GM19397 (cell line): ENCODE data around the gene CBX8.
"Not testable (repeated sequence)": the region's sequence is repeated elsewhere in the genome, so short reads cannot be mapped to it uniquely, and the experiment has no call there.

Experiments
- ATAC-seq: cut with Tn5 transposase; IDR thresholded peaks from one replicate; pipeline ENCODE4 v1.9.1; 2021; ENCODE audit warnings: mild to moderate bottlenecking, moderate library complexity; ENCODE audit not compliant: unreplicated experiment

CBX8 gene

GRCh38 chr17:79781736-79782575, 14.9 kb downstream of the CBX8 start:
- ATAC-seq = no peak

DNA sequence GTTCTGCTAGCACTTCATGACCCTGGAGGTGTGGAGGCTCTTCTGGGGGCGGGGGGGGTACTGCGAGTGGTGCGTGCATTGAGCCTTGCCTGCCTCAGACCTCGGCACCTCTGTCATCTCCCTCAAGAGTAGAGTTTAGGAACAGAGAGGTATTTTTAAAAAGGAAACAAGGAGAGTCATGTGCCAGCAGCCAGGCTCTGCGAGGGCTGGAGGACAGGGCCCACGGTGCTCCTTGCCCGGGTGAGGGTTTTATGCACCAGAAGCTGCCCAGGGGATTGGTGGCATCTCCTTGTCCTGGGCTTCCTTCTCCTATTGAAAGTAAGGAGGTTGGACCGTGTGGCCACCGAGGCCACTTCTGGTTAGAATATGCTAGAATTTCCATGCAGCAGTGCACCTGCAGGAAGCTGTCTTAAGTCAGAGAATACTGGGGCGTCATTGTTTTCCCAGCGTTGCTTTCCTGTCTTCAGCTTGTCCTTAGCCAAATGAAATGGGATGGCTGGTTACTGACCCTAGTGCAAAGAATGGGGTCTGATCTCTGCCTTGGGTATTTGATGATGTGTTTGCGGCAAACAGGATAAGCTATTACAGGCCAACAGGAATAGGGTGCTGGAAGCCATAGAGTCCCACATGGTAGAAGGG, 15.7 kb downstream of the CBX8 start:
- no peak for ATAC-seq

GRCh38 chr17:79779661-79780365, 17.1 kb downstream of the CBX8 start:
- no peak for ATAC-seq

GRCh38 chr17:79779084-79779529, 17.8 kb downstream of the CBX8 start:
- ATAC-seq = no peak

- peak; percentile 16 for ATAC-seq
These were observed 18.3 kb downstream of the CBX8 start for GRCh38 chr17:79778504-79779083.

DNA sequence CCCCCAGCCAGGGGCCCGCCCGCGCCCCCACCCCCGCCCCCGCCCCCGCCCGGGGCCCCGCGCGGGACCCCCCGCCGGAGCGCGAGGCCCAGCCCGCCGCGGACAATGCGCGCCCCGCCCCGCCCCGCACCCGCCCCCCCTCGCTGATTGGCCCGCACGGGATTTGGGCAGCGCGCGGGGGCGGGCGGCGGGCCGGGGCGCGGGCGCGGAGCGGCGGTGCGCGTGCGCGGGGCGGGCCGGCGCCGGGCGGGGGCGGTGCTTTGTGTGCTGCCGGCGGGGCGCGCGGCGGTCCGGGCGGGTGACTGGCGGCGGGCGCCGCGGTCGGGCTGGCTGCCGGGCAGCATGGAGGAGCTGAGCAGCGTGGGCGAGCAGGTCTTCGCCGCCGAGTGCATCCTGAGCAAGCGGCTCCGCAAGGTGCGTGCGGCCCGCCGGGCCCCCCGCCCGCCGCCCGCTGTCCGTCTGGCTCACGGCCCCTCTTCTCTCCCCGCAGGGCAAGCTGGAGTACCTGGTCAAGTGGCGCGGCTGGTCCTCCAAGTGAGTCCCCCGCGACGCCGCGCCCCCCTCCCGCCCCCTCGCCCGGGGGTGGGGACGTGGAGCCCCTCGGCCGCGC, 18.9 kb downstream of the CBX8 start, which contains the start of gene CBX2:
TSS of gene CBX2 (plus strand) at position 255 of the 610 bp plus-strand sequence. CDS start at position 343, 88 bp downstream.
- peak; percentile 78 for ATAC-seq

- peak; percentile 14 for ATAC-seq
These were observed 19.6 kb downstream of the CBX8 start for GRCh38 chr17:79777120-79777893.

- no peak for ATAC-seq
These were observed 20.3 kb downstream of the CBX8 start for GRCh38 chr17:79776376-79777119.

DNA sequence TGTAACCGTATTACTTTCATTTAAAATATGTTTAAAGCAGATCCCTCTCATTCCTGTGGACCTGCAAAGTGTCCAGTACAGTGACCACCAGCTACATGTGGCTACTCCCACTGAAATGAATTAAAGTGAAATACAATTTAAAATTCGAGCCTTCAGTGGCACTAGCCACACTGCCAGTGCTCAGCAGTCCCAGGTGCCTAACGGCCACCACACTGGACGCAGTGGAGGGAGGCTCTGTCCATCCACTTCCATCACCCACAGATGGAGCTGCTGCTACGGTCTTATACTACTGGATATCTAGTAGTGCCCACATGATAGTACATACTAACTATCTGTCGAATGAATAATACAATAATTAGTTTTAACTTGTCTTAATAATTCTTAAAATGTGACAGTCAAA, 21.2 kb downstream of the CBX8 start:
- ATAC-seq = no peak

- no peak for ATAC-seq
These were observed 22.3 kb downstream of the CBX8 start for GRCh38 chr17:79774561-79774975.

GRCh38 chr17:79772726-79773125, 24.2 kb downstream of the CBX8 start:
- not testable (repeated sequence) for ATAC-seq

GRCh38 chr17:79771276-79771675, 25.6 kb downstream of the CBX8 start:
- ATAC-seq = no peak

DNA sequence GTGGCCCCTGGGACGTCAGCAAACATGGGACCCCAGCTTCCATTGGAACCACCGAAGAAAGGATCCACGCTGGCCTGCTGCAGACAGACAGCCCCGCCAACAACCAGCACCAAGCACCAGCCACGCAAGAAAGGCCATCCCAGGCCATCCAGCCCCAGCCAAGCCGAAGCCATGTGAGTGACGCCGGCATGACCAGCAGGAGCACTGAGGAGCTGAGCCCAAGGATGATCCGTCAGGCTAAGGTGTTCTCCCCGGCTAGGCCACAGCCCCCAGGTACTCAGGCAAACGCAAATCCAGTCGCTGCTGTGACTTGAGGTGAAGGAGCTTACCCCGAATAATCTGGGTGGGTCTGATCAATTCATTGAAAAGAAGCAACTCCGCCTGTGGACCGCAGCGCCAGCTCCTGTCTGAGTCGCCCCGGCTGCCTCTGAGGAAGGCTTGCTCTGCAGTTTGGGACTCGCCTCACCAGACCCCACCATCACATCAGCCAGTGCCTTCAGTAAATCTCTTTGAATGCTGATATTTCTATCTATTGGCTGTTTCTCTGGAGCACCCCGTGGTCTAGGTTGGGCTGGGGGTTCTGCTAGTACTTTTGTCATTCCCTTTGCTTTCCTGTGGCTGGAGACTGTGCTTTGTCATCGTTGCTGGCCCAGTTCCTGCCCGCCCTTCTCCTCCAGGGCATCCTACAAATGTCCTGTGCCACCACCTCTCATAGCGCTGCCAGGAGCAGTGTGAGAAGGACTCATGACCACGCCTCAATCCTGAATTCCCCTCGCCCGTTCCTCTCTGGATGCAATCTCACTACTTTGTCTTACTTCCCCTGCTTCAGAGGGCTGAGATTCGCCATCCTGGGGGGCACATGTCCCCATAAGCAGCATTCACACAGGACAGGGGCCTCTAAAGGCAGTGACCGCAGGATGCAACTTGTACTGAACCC, 27.0 kb downstream of the CBX8 start:
- ATAC-seq = no peak

- ATAC-seq = no peak
These were observed 31.2 kb downstream of the CBX8 start for GRCh38 chr17:79765708-79766107.

GRCh38 chr17:79761894-79762589, 34.8 kb downstream of the CBX8 start:
- no peak for ATAC-seq

DNA sequence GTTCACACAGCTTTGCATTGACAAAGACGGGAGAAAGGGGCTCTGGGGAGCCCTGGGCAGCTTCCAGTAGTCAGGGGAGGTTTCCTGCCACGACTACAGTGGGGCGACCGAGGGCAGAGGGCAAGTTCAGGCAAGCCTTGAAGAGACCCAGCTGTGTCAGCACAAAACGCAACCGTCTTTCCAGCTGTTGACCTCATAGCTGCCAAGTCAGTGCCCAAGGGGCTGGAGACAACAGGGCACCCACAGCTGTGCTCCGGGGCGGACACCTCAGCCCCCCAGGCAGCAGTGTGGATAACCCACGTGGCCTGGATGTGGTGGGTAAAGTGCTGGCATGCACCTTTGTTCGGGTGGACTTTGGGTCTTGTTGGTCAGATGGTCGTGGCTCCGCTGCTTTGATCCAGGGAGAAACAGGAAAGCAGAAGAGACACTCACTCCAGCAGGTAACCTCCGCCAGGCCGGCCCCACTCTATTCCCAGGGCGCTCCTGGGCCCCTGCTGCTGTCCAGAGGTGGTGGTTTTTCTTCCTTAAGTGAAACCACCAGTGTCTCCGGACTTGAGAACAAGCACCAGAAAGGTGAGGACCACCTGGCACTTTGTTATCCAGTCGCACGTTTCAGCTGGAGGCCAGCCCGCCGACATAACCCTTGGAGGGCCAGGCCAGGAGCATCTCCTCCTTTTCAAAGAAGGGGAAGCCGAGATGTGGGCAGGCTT, 36.5 kb downstream of the CBX8 start:
- no peak for ATAC-seq

DNA sequence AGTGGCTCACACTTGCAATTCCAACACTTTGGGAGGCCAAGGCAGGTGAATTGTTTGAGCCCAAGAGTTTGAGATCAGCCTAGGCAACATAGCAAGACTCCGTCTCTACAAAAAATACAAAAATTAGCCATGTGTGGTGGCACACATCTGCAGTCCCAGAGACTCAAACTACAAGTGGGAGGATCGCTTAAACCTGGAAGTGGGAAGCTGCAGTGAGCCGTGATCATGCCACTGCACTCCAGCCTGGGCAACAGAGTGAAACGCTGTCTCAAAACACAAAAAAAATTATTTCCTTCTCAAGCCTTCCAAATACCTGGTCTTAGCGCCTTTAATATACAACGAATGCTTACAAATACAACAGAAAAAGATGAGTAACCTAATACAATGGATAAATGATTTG, 38.6 kb downstream of the CBX8 start:
- no peak for ATAC-seq
